Progenitor cell of endocrine pancreas (in vitro differentiated cells): ENCODE results near the gene PGAP2. TPM values are rescaled to one million over a fixed set of nuclear protein-coding genes. Genes with fewer than 3 reads are reported as not detected.

Source experiments
- DNase-seq: peaks from one replicate; pipeline ENCODE4 v3.0.0; 2021; ENCODE audit warnings: low spot score; ENCODE audit not compliant: unreplicated experiment
- H3K27ac Mint-ChIP-seq: 2 replicates; pipeline ENCODE4 v1.8.0; 2021; ENCODE audit warnings: mild to moderate bottlenecking, moderate library complexity, mixed read lengths
- H3K27me3 Mint-ChIP-seq: 2 replicates; pipeline ENCODE4 v1.8.0; 2021; ENCODE audit warnings: mixed read lengths
- H3K36me3 Mint-ChIP-seq: 2 replicates; pipeline ENCODE4 v1.8.0; 2022; ENCODE audit warnings: mixed read lengths; ENCODE audit not compliant: insufficient read depth
- H3K4me1 Mint-ChIP-seq: 2 replicates; pipeline ENCODE4 v1.8.0; 2021; ENCODE audit warnings: low read depth, mixed read lengths
- H3K4me3 Mint-ChIP-seq: 2 replicates; pipeline ENCODE4 v1.8.0; 2021; ENCODE audit warnings: low read depth, mild to moderate bottlenecking, moderate library complexity, mixed read lengths
- H3K9me3 Mint-ChIP-seq: 2 replicates; pipeline ENCODE4 v1.8.0; 2021; ENCODE audit warnings: low read depth, mixed read lengths
- total RNA-seq: library from RNA; stranded (reverse); gene quantifications from 2 replicates; pipeline ENCODE4 v1.2.1, GENCODE V29; 2021
- TF ChIP-seq, protein P1 (sequence below): fragments of 200-600 bp; sonication (generic); IDR thresholded peaks from one replicate; pipeline ENCODE4 v1.5.0; 2021; ENCODE audit warnings: antibody characterized with exemption, mild to moderate bottlenecking; ENCODE audit not compliant: unreplicated experiment

The PGAP2 gene
- total RNA-seq, 1 donor from 2014 or later: 51.3 TPM

DNA sequence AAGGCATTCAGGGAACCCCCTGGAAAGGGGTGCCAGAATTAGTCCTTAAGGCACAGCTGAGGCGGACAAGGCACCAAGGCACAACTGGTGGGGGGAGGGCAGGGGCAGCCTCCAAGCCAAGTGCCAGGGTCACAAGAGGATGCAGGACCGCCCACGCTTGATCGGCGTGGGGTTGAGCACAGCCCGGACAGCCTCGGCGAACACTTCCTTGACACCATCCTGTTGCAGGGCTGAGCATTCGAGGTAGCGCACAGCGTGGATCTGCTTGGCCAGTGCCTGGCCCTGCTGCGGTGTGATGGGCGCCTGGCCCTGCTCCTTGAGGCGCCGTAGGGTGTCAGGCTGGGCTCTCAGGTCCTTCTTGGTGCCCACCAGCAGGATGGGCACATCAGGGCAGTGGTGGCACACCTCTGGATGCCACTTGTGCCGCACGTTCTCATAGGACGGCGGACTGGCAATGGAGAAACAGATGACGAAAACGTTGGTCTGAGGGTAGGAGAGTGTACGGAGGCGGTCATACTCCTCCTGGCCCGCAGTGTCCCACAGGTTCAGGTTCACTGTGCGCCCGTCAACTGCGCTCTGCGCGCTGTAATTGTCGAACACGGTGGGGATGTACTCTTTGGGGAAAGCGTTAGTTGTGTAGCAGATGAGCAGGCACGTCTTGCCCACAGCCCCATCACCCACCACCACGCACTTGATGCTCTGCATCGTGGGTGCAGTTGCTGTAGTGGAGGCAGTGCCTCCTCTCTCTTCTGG, 19.2 kb downstream of the PGAP2 start:
- Mint-ChIP-seq H3K36me3 (peaks cover 11% of the 10 kb centered on the region), H3K27me3 (no peaks in the 10 kb centered on the region), H3K4me3 (no peak overlapping the region), H3K27ac (no peak overlapping the region), H3K4me1 (peaks cover 2% of the 10 kb centered on the region), H3K9me3 (no peaks in the 10 kb centered on the region)
- DNase-seq: no peak
- TF ChIP-seq, protein P1, sequence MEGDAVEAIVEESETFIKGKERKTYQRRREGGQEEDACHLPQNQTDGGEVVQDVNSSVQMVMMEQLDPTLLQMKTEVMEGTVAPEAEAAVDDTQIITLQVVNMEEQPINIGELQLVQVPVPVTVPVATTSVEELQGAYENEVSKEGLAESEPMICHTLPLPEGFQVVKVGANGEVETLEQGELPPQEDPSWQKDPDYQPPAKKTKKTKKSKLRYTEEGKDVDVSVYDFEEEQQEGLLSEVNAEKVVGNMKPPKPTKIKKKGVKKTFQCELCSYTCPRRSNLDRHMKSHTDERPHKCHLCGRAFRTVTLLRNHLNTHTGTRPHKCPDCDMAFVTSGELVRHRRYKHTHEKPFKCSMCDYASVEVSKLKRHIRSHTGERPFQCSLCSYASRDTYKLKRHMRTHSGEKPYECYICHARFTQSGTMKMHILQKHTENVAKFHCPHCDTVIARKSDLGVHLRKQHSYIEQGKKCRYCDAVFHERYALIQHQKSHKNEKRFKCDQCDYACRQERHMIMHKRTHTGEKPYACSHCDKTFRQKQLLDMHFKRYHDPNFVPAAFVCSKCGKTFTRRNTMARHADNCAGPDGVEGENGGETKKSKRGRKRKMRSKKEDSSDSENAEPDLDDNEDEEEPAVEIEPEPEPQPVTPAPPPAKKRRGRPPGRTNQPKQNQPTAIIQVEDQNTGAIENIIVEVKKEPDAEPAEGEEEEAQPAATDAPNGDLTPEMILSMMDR: no peak

- TF ChIP-seq, protein P1: no peak
- Mint-ChIP-seq H3K27ac (no peak overlapping the region), H3K4me1 (peaks cover 2% of the 10 kb centered on the region), H3K27me3 (no peaks in the 10 kb centered on the region), H3K9me3 (no peaks in the 10 kb centered on the region), H3K4me3 (no peak overlapping the region), H3K36me3 (peaks cover 10% of the 10 kb centered on the region)
- no peak for DNase-seq
Measured at GRCh38 chr11:3830088-3830487, 21.7 kb downstream of the PGAP2 start.

GRCh38 chr11:3830730-3831129, 22.4 kb downstream of the PGAP2 start:
- DNase-seq: no peak
- H3K9me3 Mint-ChIP-seq: no peaks in the 10 kb centered on the region
- TF ChIP-seq, protein P1: no peak
- H3K27me3 Mint-ChIP-seq: no peaks in the 10 kb centered on the region
- peaks cover 3% of the 10 kb centered on the region for H3K4me1 Mint-ChIP-seq
- H3K4me3 Mint-ChIP-seq: no peak overlapping the region
- H3K27ac Mint-ChIP-seq: peak overlapping the region; percentile 84
- peaks cover 10% of the 10 kb centered on the region for H3K36me3 Mint-ChIP-seq

DNA sequence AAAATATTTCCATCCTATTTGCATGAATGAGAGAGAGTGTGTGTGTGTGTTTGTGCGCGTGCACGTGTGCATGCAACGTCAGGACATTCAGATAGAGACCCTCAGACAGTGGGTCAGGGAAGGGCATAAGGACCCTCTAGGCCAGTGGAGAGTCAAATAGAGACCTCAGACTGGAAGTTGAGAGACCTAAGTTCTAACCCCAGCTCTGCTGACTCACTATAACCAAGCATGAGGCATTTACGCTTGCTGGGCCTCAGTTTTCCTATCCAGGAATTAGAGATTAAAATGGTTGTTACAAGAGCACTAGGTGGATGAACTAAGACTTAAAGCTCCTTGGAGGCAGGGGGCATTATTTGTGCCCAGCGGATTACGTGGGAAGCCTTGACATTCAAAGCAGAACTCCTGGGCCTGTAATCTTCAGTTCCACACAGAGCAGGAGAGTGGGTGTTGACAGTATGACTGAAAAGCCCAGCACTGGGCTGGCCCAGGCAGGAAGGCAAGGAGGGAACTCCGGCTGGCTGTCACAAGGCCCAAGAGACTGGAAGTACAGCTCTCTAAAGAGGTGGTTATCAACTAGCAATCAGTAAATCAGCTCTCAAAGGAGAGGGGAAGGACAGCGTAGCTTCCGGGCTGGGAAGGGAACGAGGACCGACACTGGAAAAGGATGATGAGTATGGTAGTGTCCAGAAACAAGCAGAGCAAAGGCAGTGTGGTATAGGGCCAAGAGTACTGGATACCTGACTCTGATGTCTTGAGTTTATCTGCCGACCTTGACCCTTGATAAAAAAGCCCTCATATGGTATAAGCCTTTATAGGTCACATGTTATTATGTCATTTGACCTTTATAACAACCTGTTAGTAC, 23.2 kb downstream of the PGAP2 start:
- no peak overlapping the region for H3K27ac Mint-ChIP-seq
- no peak for DNase-seq
- TF ChIP-seq, protein P1: no peak
- H3K4me1 Mint-ChIP-seq: peaks cover 3% of the 10 kb centered on the region
- H3K4me3 Mint-ChIP-seq: no peak overlapping the region
- peaks cover 8% of the 10 kb centered on the region for H3K36me3 Mint-ChIP-seq
- no peaks in the 10 kb centered on the region for H3K9me3 Mint-ChIP-seq
- no peaks in the 10 kb centered on the region for H3K27me3 Mint-ChIP-seq

- no peaks in the 10 kb centered on the region for H3K9me3 Mint-ChIP-seq
- no peak overlapping the region for H3K27ac Mint-ChIP-seq
- peaks cover 3% of the 10 kb centered on the region for H3K4me1 Mint-ChIP-seq
- DNase-seq: no peak
- H3K4me3 Mint-ChIP-seq: no peak overlapping the region
- TF ChIP-seq, protein P1: no peak
- peaks cover 5% of the 10 kb centered on the region for H3K36me3 Mint-ChIP-seq
- H3K27me3 Mint-ChIP-seq: no peaks in the 10 kb centered on the region
Measured at GRCh38 chr11:3832816-3833215, 24.5 kb downstream of the PGAP2 start.
